Stimulated activated CD8-positive, alpha-beta memory T cell treated with anti-CD3 and anti-CD28 coated beads, Interleukin-12 subunit alpha, Interleukin-12 subunit beta, amount 100 ng/mL, for 4 hours (primary cell): ENCODE measurements around the gene RELT.
"Not testable (repeated sequence)": the region's sequence is repeated elsewhere in the genome, so short reads cannot be mapped to it uniquely, and the experiment has no call there.

Experiments
- DNase-seq: peaks from one replicate; pipeline ENCODE4 v3.0.0-alpha.2; 2020; ENCODE audit warnings: low read depth

The RELT gene

GRCh38 chr11:73436859-73437258 lies 60.7 kb downstream of the RELT start:
- DNase-seq, result not testable (repeated sequence)

GRCh38 chr11:73439002-73439843 lies 63.0 kb downstream of the RELT start:
- DNase-seq, result no peak

GRCh38 chr11:73445980-73446379 lies 69.8 kb downstream of the RELT start:
- DNase-seq, result no peak

- DNase-seq, result no peak
Observed at GRCh38 chr11:73446766-73447165, 70.6 kb downstream of the RELT start.
